Neural progenitor cell (in vitro differentiated cells): ENCODE results near the gene ADAM23. TPM values are rescaled to one million over a fixed set of nuclear protein-coding genes. Genes with fewer than 3 reads are reported as not detected.

Source experiments
- DNase-seq: peaks from one replicate; pipeline ENCODE4 v3.0.0-alpha.2; 2016; ENCODE audit warnings: low spot score
- H2AFZ ChIP-seq: fragments of 200-600 bp; sonication (generic); replicated peaks from 2 replicates; pipeline ENCODE4 v1.6.1; 2016; ENCODE audit warnings: antibody characterized with exemption
- H3F3A ChIP-seq: fragments of 200-600 bp; sonication (generic); 2 replicates; pipeline ENCODE4 v1.6.1; 2016; ENCODE audit warnings: antibody characterized with exemption, low read depth
- H3K27ac ChIP-seq: fragments of 200-600 bp; sonication (generic); 2 replicates; pipeline ENCODE4 v1.5.1; 2016; ENCODE audit warnings: mild to moderate bottlenecking
- H3K27me3 ChIP-seq: fragments of 200-600 bp; sonication (generic); 2 replicates; pipeline ENCODE4 v1.6.1; 2016; ENCODE audit warnings: mild to moderate bottlenecking, moderate library complexity
- H3K36me3 ChIP-seq: fragments of 200-600 bp; sonication (generic); 2 replicates; pipeline ENCODE4 v1.5.1; 2016
- H3K4me1 ChIP-seq: fragments of 200-600 bp; sonication (generic); 2 replicates; pipeline ENCODE4 v1.6.1; 2016; ENCODE audit warnings: mixed run types
- H3K4me2 ChIP-seq: fragments of 200-600 bp; sonication (generic); 2 replicates; pipeline ENCODE4 v1.6.1; 2016
- H3K4me3 ChIP-seq: fragments of 200-600 bp; sonication (generic); 2 replicates; pipeline ENCODE4 v1.5.1; 2016
- H3K79me2 ChIP-seq: fragments of 200-600 bp; sonication (generic); 2 replicates; pipeline ENCODE4 v1.6.1; 2016; ENCODE audit warnings: low read depth
- H3K9ac ChIP-seq: fragments of 200-600 bp; sonication (generic); 2 replicates; pipeline ENCODE4 v1.6.1; 2016
- H3K9me3 ChIP-seq: fragments of 200-600 bp; sonication (generic); 2 replicates; pipeline ENCODE4 v1.5.1; 2016; ENCODE audit warnings: low read depth
- H4K20me1 ChIP-seq: fragments of 200-600 bp; sonication (generic); 2 replicates; pipeline ENCODE4 v1.6.1; 2016; ENCODE audit warnings: low read depth
- H3K27ac Mint-ChIP-seq: 3 replicates; pipeline ENCODE4 v1.8.0; 2021; ENCODE audit warnings: mixed read lengths
- H3K27me3 Mint-ChIP-seq: 2 replicates; pipeline ENCODE4 v1.8.0; 2022; ENCODE audit warnings: low read depth, mild to moderate bottlenecking, inconsistent platforms, moderate library complexity, mixed read lengths; ENCODE audit not compliant: insufficient read depth
- H3K36me3 Mint-ChIP-seq: 3 replicates; pipeline ENCODE4 v1.8.0; 2021; ENCODE audit warnings: mixed read lengths
- H3K4me1 Mint-ChIP-seq: 3 replicates; pipeline ENCODE4 v1.8.0; 2021; ENCODE audit warnings: mixed read lengths
- H3K4me3 Mint-ChIP-seq: 3 replicates; pipeline ENCODE4 v1.8.0; 2021; ENCODE audit warnings: mild to moderate bottlenecking, moderate library complexity, mixed read lengths
- H3K9me3 Mint-ChIP-seq: 3 replicates; pipeline ENCODE4 v1.8.0; 2020; ENCODE audit warnings: mixed read lengths
- CTCF ChIP-seq: fragments of 200-600 bp; sonication (generic); IDR thresholded peaks from 2 replicates; pipeline ENCODE4 v1.5.1; 2017; ENCODE audit warnings: antibody characterized with exemption, mild to moderate bottlenecking
- EZH2 ChIP-seq: fragments of 200-600 bp; sonication (generic); IDR thresholded peaks from 2 replicates; pipeline ENCODE4 v1.6.1; 2017; ENCODE audit warnings: antibody characterized with exemption, mild to moderate bottlenecking, moderate library complexity
- EZH2phosphoT487 ChIP-seq: fragments of 200-600 bp; sonication (generic); IDR thresholded peaks from 2 replicates; pipeline ENCODE4 v1.6.1; 2017; ENCODE audit warnings: antibody characterized with exemption
- total RNA-seq: library from RNA; depleted of rRNA; stranded (reverse); fragments of >200 nt; gene quantifications from 2 replicates; pipeline ENCODE4 v1.2.3, GENCODE V29; 2015; ENCODE audit warnings: low replicate concordance

Gene ADAM23
- total RNA-seq, 1 donor from 2014 or later, result 17.2 TPM

GRCh38 chr2:206464597-206464996 is 21.3 kb downstream of the ADAM23 start:
- no peak overlapping the region for H3K4me3 ChIP-seq
- Mint-ChIP-seq H3K27me3 (peaks cover 2% of the 10 kb centered on the region), H3K27ac (no peak overlapping the region), H3K9me3 (peaks cover 7% of the 10 kb centered on the region), H3K4me3 (no peak overlapping the region), H3K4me1 (peaks cover 7% of the 10 kb centered on the region), H3K36me3 (peaks cover 20% of the 10 kb centered on the region)
- no peaks in the 10 kb centered on the region for H3K79me2 ChIP-seq
- H3K27me3 ChIP-seq, result no peaks in the 10 kb centered on the region
- peaks cover 9% of the 10 kb centered on the region for H3K4me1 ChIP-seq
- H3K36me3 ChIP-seq, result no peaks in the 10 kb centered on the region
- H2AFZ ChIP-seq, result no peak overlapping the region
- TF ChIP-seq CTCF (no peak), EZH2phosphoT487 (no peak), EZH2 (no peak)
- H4K20me1 ChIP-seq, result no peaks in the 10 kb centered on the region
- no peaks in the 10 kb centered on the region for H3K9me3 ChIP-seq
- no peak overlapping the region for H3K9ac ChIP-seq
- peaks cover 18% of the 10 kb centered on the region for H3F3A ChIP-seq
- no peak overlapping the region for H3K27ac ChIP-seq
- DNase-seq, result no peak
- H3K4me2 ChIP-seq, result no peak overlapping the region

GRCh38 chr2:206471524-206472062 is 28.3 kb downstream of the ADAM23 start:
- peaks cover 6% of the 10 kb centered on the region for H3K27me3 Mint-ChIP-seq
- no peaks in the 10 kb centered on the region for H3K36me3 ChIP-seq
- H2AFZ ChIP-seq, result no peak overlapping the region
- peaks cover 6% of the 10 kb centered on the region for H3K36me3 Mint-ChIP-seq
- H3K79me2 ChIP-seq, result no peaks in the 10 kb centered on the region
- no peaks in the 10 kb centered on the region for H3K9me3 Mint-ChIP-seq
- no peak overlapping the region for H3K9ac ChIP-seq
- H3K4me1 ChIP-seq, result no peaks in the 10 kb centered on the region
- no peaks in the 10 kb centered on the region for H3K27me3 ChIP-seq
- H3K27ac Mint-ChIP-seq, result no peak overlapping the region
- H3K27ac ChIP-seq, result no peak overlapping the region
- H3K4me1 Mint-ChIP-seq, result no peaks in the 10 kb centered on the region
- no peak overlapping the region for H3K4me2 ChIP-seq
- DNase-seq, result no peak
- H4K20me1 ChIP-seq, result no peaks in the 10 kb centered on the region
- H3K4me3 ChIP-seq, result no peak overlapping the region
- no peak for TF ChIP-seq EZH2phosphoT487
- TF ChIP-seq CTCF, result no peak
- TF ChIP-seq EZH2, result no peak
- H3F3A ChIP-seq, result no peaks in the 10 kb centered on the region
- H3K4me3 Mint-ChIP-seq, result no peak overlapping the region
- no peaks in the 10 kb centered on the region for H3K9me3 ChIP-seq

GRCh38 chr2:206472094-206472493 is 28.8 kb downstream of the ADAM23 start:
- no peaks in the 10 kb centered on the region for H3K79me2 ChIP-seq
- no peak for DNase-seq
- H3K27ac Mint-ChIP-seq, result no peak overlapping the region
- no peaks in the 10 kb centered on the region for H3K4me1 ChIP-seq
- no peaks in the 10 kb centered on the region for H3K9me3 Mint-ChIP-seq
- peaks cover 6% of the 10 kb centered on the region for H3K27me3 Mint-ChIP-seq
- no peaks in the 10 kb centered on the region for H4K20me1 ChIP-seq
- H3K4me1 Mint-ChIP-seq, result no peaks in the 10 kb centered on the region
- no peaks in the 10 kb centered on the region for H3K27me3 ChIP-seq
- no peaks in the 10 kb centered on the region for H3F3A ChIP-seq
- no peaks in the 10 kb centered on the region for H3K36me3 ChIP-seq
- no peak overlapping the region for H2AFZ ChIP-seq
- TF ChIP-seq EZH2phosphoT487 (no peak), EZH2 (no peak), CTCF (no peak)
- H3K4me3 Mint-ChIP-seq, result no peak overlapping the region
- H3K4me3 ChIP-seq, result no peak overlapping the region
- peaks cover 5% of the 10 kb centered on the region for H3K36me3 Mint-ChIP-seq
- no peak overlapping the region for H3K4me2 ChIP-seq
- H3K9me3 ChIP-seq, result no peaks in the 10 kb centered on the region
- H3K9ac ChIP-seq, result no peak overlapping the region
- no peak overlapping the region for H3K27ac ChIP-seq
